ELR (cell line): Measurements from ENCODE around the gene SNAPC2.
"Not testable (repeated sequence)": the region's sequence is repeated elsewhere in the genome, so short reads cannot be mapped to it uniquely, and the experiment has no call there.

ENCODE experiments used
- DNase-seq: peaks from one replicate; pipeline ENCODE4 v3.0.0-alpha.2; 2015; ENCODE audit warnings: low read depth

SNAPC2 gene

GRCh38 chr19:7908742-7909461, 11.2 kb upstream of the SNAPC2 start:
- no peak for DNase-seq

GRCh38 chr19:7909471-7910067, 10.6 kb upstream of the SNAPC2 start:
- no peak for DNase-seq

- no peak for DNase-seq
Measured at GRCh38 chr19:7910321-7911161, 9.6 kb upstream of the SNAPC2 start.

GRCh38 chr19:7911508-7912143, 8.5 kb upstream of the SNAPC2 start:
- DNase-seq: no peak

- no peak for DNase-seq
Measured at GRCh38 chr19:7912144-7912696, 7.9 kb upstream of the SNAPC2 start.

- no peak for DNase-seq
Measured at GRCh38 chr19:7912697-7913564, 7.2 kb upstream of the SNAPC2 start.

GRCh38 chr19:7913652-7914051, 6.5 kb upstream of the SNAPC2 start:
- no peak for DNase-seq

GRCh38 chr19:7914099-7914498, 6.0 kb upstream of the SNAPC2 start:
- no peak for DNase-seq

GRCh38 chr19:7914598-7915045, 5.5 kb upstream of the SNAPC2 start, which contains the start of gene TGFBR3L:
TGFBR3L (plus strand) TSS chr19:7914830.
- no peak for DNase-seq

- no peak for DNase-seq
Measured at GRCh38 chr19:7915250-7916102, 4.7 kb upstream of the SNAPC2 start.

GRCh38 chr19:7916103-7916954, 3.8 kb upstream of the SNAPC2 start:
- DNase-seq: peak; percentile 50

GRCh38 chr19:7916955-7917266, 3.2 kb upstream of the SNAPC2 start:
- DNase-seq: peak; percentile 20

- DNase-seq: peak; percentile 74
Measured at GRCh38 chr19:7917267-7918061, 2.7 kb upstream of the SNAPC2 start.

GRCh38 chr19:7918062-7918614, 2.0 kb upstream of the SNAPC2 start:
- not testable (repeated sequence) for DNase-seq

- DNase-seq: no peak
Measured at GRCh38 chr19:7918615-7919421, 1.3 kb upstream of the SNAPC2 start.

- DNase-seq: peak; percentile 98
Measured at GRCh38 chr19:7920519-7921301, 572 bp downstream of the SNAPC2 start.
